HepG2 (cell line): ENCODE data around the gene SKI. TPM values are rescaled to one million over a fixed set of nuclear protein-coding genes. Genes with fewer than 3 reads are reported as not detected.

Experiments
- KDM6A ChIP-seq: IDR thresholded peaks from 2 replicates; pipeline ENCODE4 v1.6.1; 2016; ENCODE audit warnings: low read depth
- KMT2B ChIP-seq: IDR thresholded peaks from 2 replicates; pipeline ENCODE4 v1.6.1; 2016; ENCODE audit warnings: missing genetic modification reagents, missing compliant biosample characterization
- PHF21A ChIP-seq: sonication (generic); formaldehyde crosslinking; IDR thresholded peaks from 2 replicates; pipeline ENCODE4 v1.5.0; 2020; ENCODE audit warnings: mild to moderate bottlenecking, missing genetic modification reagents
- RXRA ChIP-seq: sonication (generic); formaldehyde crosslinking; IDR thresholded peaks from 2 replicates; pipeline ENCODE4 v1.5.1; 2020; ENCODE audit warnings: missing genetic modification reagents
- SPEN ChIP-seq: sonication (generic); formaldehyde crosslinking; IDR thresholded peaks from 2 replicates; pipeline ENCODE4 v1.5.1; 2020; ENCODE audit warnings: low read depth, mild to moderate bottlenecking, missing genetic modification reagents
- THAP9 ChIP-seq: sonication (generic); formaldehyde crosslinking; IDR thresholded peaks from 2 replicates; pipeline ENCODE4; 2020; ENCODE audit warnings: missing genetic modification reagents, mild to moderate bottlenecking, borderline replicate concordance
- ZFP41 ChIP-seq: sonication (generic); formaldehyde crosslinking; IDR thresholded peaks from 2 replicates; pipeline ENCODE4 v1.4.0; 2020; ENCODE audit warnings: mild to moderate bottlenecking, missing genetic modification reagents, borderline replicate concordance
- ZMAT5 ChIP-seq: sonication (generic); formaldehyde crosslinking; IDR thresholded peaks from 2 replicates; pipeline ENCODE4 v1.5.0; 2020; ENCODE audit warnings: mild to moderate bottlenecking, low read depth, missing genetic modification reagents, borderline replicate concordance
- ZNF225 ChIP-seq: sonication (generic); formaldehyde crosslinking; IDR thresholded peaks from 2 replicates; pipeline ENCODE4 v1.4.0; 2020; ENCODE audit warnings: mild to moderate bottlenecking, missing genetic modification reagents
- ZNF329 ChIP-seq: sonication (generic); formaldehyde crosslinking; IDR thresholded peaks from 2 replicates; pipeline ENCODE4 v1.9.0; 2021; ENCODE audit warnings: low read depth, mild to moderate bottlenecking, missing genetic modification reagents
- ZNF883 ChIP-seq: sonication (generic); formaldehyde crosslinking; IDR thresholded peaks from 2 replicates; pipeline ENCODE4 v1.5.1; 2020; ENCODE audit warnings: mild to moderate bottlenecking, missing genetic modification reagents; ENCODE audit errors: not compliant biosample characterization
- ZSCAN22 ChIP-seq: sonication (generic); formaldehyde crosslinking; IDR thresholded peaks from 2 replicates; pipeline ENCODE4 v1.4.0; 2020; ENCODE audit warnings: mild to moderate bottlenecking, missing genetic modification reagents
- polyA plus RNA-seq, 8 experiments: library from polyadenylated mRNA; depleted of rRNA in 3 of 8; stranded (reverse) in 7 of 8; unstranded in 1 of 8; fragments of >200 nt; fragmentation: Illumina TruSeq in 4 of 8; extraction: Trizol in 4 of 8; gene quantifications; 2 replicates each; pipeline versions ENCODE4 v1.2.1 to v1.2.3, GENCODE V29; 2011 to 2016; ENCODE audit warnings: low read depth in 4 of 8, missing spikeins in 1 of 8, mixed read lengths in 1 of 8; ENCODE audit not compliant: insufficient read depth in 1 of 8
- total RNA-seq, 5 experiments: library from RNA; depleted of rRNA; stranded (reverse); fragments of >200 nt; fragmentation: Illumina TruSeq; extraction: Trizol; gene quantifications; 2 replicates each; pipeline ENCODE4 v1.2.3, GENCODE V29; 2016; ENCODE audit warnings: low read depth in 1 of 5
- TF ChIP-seq, protein P1 (sequence below), 2 experiments: sonication (generic) in 1 of 2; formaldehyde crosslinking in 1 of 2; IDR thresholded peaks; 2 replicates each; pipeline versions ENCODE4 v1.4.0 to v1.6.1; 2018 to 2020; ENCODE audit warnings: missing genetic modification reagents in 2 of 2, borderline replicate concordance in 1 of 2, low read depth in 1 of 2, mild to moderate bottlenecking in 1 of 2, missing biosample characterization in 1 of 2
- TF ChIP-seq, protein P2 (sequence below): sonication (generic); formaldehyde crosslinking; IDR thresholded peaks from 2 replicates; pipeline ENCODE4 v1.4.0; 2020; ENCODE audit warnings: mild to moderate bottlenecking, missing genetic modification reagents
- TF ChIP-seq, protein P3 (sequence below): sonication (generic); formaldehyde crosslinking; IDR thresholded peaks from 2 replicates; pipeline ENCODE4 v1.5.1; 2020; ENCODE audit warnings: missing genetic modification reagents, mild to moderate bottlenecking, borderline replicate concordance

SKI gene
- total and polyA plus RNA-seq, 2 of the 13 experiments (the other 11 are each of a cell fraction or from before 2014, with no cell fraction given), result 4.7 to 6.9 TPM

DNA sequence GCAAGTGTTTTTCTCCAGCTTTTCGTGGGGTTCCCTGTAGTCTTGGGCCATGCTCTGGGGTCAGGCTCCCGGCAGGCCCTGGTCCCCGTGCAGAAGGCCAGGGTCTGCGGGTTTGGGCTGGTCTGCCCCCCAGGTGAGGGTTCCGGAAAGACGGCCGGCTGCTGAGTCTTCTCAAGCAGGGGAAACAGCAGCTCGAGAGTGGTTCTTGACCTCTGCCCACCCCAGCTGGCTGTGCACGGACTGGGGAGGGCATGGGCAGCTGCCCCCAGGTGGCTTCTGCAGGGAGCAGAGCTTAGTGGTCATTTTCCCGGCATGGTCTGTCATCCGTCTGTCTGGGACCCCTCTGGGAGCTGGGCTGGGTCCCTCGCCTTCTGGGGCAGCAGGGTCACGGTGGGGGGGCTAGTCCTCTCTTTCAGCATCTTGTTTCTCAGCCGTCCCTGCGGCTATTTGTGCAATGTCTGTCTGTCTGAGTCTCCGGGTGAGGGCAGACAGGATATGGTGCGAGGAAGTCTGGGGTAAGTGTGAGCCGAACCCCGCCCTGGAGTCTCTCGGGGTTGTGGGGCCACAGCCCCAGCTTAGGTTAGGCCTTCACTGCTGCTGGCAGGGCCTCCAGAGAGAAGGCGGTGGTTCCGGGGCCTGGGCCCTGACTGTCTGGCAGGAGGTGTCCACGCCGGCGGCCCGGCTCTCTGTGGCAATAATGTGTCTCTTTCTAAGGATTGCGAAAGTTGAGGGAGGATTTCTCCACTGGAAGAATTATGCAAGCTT is 6.1 kb downstream of the SKI start (continued):
- TF ChIP-seq THAP9 (CRISPR knock-in tag) (no peak), RXRA (CRISPR knock-in tag) (peak; percentile 73; the same call in 1 of the 2 replicates), SPEN (peak; percentile 86), ZFP41 (CRISPR knock-in tag) (no peak), ZNF883 (CRISPR knock-in tag) (no peak), PHF21A (CRISPR knock-in tag) (peak; percentile 90), ZNF329 (no peak), KDM6A (CRISPR knock-in tag) (no peak), ZSCAN22 (no peak), ZNF225 (0 out of 2 replicates have a peak, but pooled peaks have one; percentile 36), KMT2B (0 out of 2 replicates have a peak, but pooled peaks have one; percentile 46), ZMAT5 (CRISPR knock-in tag) (no peak)
- TF ChIP-seq, protein P1, sequence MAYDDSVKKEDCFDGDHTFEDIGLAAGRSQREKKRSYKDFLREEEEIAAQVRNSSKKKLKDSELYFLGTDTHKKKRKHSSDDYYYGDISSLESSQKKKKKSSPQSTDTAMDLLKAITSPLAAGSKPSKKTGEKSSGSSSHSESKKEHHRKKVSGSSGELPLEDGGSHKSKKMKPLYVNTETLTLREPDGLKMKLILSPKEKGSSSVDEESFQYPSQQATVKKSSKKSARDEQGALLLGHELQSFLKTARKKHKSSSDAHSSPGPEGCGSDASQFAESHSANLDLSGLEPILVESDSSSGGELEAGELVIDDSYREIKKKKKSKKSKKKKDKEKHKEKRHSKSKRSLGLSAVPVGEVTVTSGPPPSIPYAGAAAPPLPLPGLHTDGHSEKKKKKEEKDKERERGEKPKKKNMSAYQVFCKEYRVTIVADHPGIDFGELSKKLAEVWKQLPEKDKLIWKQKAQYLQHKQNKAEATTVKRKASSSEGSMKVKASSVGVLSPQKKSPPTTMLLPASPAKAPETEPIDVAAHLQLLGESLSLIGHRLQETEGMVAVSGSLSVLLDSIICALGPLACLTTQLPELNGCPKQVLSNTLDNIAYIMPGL (CRISPR knock-in tag; IDR thresholded peaks at IDR 0.05; ENCODE audit: borderline replicate concordance in 1 of 2, low read depth in 1 of 2), result peak; percentile 50 to 61; a peak in 3 of 4 replicates
- TF ChIP-seq, protein P2, sequence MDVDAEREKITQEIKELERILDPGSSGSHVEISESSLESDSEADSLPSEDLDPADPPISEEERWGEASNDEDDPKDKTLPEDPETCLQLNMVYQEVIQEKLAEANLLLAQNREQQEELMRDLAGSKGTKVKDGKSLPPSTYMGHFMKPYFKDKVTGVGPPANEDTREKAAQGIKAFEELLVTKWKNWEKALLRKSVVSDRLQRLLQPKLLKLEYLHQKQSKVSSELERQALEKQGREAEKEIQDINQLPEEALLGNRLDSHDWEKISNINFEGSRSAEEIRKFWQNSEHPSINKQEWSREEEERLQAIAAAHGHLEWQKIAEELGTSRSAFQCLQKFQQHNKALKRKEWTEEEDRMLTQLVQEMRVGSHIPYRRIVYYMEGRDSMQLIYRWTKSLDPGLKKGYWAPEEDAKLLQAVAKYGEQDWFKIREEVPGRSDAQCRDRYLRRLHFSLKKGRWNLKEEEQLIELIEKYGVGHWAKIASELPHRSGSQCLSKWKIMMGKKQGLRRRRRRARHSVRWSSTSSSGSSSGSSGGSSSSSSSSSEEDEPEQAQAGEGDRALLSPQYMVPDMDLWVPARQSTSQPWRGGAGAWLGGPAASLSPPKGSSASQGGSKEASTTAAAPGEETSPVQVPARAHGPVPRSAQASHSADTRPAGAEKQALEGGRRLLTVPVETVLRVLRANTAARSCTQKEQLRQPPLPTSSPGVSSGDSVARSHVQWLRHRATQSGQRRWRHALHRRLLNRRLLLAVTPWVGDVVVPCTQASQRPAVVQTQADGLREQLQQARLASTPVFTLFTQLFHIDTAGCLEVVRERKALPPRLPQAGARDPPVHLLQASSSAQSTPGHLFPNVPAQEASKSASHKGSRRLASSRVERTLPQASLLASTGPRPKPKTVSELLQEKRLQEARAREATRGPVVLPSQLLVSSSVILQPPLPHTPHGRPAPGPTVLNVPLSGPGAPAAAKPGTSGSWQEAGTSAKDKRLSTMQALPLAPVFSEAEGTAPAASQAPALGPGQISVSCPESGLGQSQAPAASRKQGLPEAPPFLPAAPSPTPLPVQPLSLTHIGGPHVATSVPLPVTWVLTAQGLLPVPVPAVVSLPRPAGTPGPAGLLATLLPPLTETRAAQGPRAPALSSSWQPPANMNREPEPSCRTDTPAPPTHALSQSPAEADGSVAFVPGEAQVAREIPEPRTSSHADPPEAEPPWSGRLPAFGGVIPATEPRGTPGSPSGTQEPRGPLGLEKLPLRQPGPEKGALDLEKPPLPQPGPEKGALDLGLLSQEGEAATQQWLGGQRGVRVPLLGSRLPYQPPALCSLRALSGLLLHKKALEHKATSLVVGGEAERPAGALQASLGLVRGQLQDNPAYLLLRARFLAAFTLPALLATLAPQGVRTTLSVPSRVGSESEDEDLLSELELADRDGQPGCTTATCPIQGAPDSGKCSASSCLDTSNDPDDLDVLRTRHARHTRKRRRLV (CRISPR knock-in tag), result peak; percentile 87; the same call in 1 of the 2 replicates
- TF ChIP-seq, protein P3, sequence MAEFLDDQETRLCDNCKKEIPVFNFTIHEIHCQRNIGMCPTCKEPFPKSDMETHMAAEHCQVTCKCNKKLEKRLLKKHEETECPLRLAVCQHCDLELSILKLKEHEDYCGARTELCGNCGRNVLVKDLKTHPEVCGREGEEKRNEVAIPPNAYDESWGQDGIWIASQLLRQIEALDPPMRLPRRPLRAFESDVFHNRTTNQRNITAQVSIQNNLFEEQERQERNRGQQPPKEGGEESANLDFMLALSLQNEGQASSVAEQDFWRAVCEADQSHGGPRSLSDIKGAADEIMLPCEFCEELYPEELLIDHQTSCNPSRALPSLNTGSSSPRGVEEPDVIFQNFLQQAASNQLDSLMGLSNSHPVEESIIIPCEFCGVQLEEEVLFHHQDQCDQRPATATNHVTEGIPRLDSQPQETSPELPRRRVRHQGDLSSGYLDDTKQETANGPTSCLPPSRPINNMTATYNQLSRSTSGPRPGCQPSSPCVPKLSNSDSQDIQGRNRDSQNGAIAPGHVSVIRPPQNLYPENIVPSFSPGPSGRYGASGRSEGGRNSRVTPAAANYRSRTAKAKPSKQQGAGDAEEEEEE (CRISPR knock-in tag), result no peak; the same call in 1 of the 2 replicates
